Measurements from ENCODE around the gene POLR2C.
"Not testable (repeated sequence)": the region's sequence is repeated elsewhere in the genome, so short reads cannot be mapped to it uniquely, and the experiment has no call there.

The POLR2C gene

DNA sequence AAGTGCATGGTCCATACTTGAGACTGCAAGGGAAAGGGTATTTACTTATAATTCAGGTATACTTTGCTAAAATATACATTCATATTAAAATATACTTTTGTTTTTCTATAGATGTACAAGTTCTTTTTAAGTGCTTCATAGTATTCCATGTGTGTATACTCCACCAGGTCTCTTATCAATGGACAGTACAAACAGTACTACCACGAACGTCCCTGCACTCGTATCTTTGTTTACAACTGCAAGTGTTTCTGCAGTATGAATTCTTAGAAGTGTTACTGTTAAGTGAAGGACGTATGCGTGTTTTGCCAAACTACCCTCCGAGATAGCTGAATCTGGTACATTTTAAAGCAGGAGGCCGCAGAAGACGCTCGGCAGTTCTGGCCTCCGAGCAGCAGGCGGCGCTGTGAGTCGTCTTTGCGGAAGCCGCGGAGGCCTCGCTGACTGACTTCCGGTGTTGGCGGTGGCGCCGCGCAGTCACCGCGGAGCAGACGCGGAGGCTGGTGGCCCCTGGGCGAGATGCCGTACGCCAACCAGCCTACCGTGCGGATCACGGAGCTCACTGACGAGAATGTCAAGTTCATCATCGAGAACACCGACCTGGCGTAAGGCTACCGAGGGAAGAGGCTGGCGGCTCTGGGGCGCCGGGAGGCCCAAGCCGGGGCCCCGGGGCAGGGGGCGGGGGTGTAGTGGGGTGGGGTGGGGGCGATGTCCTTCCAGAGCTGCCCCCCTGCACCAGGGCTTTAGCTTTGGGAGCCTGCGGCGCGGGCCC, at the start of gene POLR2C:
Gene POLR2C, plus strand, starts transcription at position 471 of the 769 bp plus-strand sequence. Its CDS starts 46 bp downstream, at position 517.
- no peak for FAIRE-seq

DNA sequence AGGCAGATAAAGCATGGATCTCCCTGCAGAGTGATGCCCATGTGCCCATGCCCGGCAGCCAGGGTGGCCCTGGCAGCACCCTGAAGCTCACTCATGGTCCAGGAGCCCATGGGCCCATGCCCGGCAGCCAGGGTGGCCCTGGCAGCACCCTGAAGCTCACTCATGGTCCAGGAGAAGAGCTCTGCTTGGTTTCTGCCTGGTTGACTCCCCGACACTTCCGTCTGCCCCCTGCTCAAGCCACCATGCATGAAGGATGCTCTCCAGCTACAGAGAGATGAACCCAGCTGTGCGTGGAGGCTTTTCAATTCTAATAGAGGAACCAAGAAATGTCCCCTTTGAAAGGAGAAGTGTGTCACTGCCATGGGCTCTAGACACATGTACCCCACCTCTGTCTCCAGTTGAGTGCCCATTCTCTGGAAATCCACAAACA, 49.2 kb upstream of the POLR2C start:
- FAIRE-seq = no peak

DNA sequence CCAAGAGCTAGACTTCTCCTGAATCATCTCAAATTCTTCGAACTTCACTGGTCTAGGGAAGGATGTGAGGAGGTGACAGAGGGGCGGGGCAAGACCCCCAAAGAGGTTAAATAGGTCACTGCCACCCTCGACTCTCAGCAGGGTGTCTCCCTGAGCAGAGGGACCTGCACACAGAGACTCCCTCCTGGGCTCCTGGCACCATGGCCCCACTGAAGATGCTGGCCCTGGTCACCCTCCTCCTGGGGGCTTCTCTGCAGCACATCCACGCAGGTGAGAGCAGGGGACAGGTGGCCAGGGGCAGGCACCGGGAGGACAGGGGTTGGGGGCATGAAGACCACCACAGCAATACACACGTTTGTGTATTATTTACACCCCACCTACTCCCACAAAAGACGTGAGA, 48.7 kb upstream of the POLR2C start:
- FAIRE-seq = no peak

- no peak for FAIRE-seq
Measured at GRCh38 chr16:57416084-57416483, 46.4 kb upstream of the POLR2C start.

DNA sequence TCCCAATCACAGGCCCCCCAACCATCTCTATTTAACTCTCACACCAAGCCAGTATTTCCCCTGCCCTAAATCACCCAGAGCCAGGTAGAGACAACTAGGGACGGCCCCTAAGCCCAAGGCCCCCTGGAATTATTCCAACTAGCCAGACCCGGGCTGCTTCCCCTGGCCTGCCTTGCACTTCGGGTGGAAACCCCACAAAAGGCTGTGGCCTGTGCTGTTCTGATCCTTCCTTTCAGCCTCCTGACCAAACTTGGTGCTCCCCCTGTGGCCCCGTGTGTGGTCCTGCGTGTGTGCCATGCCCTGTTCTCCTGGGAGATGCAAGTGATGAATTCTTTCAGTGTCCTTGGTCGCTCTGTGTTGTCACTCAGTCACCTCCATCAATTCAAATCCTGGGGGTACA, 43.0 kb upstream of the POLR2C start:
- FAIRE-seq = no peak

GRCh38 chr16:57422026-57422944, 40.2 kb upstream of the POLR2C start:
- no peak for FAIRE-seq

DNA sequence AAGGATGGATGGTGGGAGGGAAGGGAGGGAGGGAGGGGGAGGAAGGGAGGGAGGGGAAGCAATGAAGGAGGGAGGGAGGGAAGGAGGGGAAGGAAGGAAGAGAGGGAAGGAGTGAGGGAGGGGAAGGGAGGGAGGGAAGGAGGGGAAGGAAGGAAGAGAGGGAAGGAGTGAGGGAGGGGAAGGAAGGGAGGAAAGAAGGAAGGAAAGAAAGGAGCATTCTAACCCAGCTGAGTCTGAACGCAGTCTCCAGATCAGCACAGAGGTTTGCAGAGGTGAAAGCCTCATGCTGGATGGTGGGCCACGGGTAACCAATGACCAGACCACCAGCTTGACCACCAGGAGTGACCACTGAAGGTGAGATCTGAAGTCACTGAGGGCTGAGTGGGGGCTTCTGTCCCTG, 39.3 kb upstream of the POLR2C start:
- FAIRE-seq = no peak

GRCh38 chr16:57424583-57424982, 37.9 kb upstream of the POLR2C start:
- no peak for FAIRE-seq

DNA sequence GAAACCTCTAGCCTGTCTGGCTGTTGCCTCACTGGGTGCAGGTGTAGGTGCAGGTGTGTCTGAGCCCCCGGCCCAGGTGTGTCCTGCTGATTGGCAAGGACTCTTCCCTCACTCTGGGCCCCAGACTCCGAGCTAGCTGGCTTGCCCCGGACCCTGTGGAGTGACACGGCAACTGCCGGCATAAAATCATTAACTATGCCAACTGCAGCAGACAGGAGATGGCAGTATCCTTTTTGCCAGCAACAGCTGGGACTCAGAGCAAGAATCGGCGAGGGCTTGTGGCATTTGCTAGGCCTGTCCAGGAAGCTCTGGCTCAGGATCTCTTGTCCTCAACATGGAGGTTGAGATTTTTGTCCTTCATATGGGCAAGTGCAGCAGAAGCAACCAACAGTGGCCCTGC, 36.1 kb upstream of the POLR2C start:
- no peak for FAIRE-seq

- no peak for FAIRE-seq
Measured at GRCh38 chr16:57427307-57427706, 35.2 kb upstream of the POLR2C start.

GRCh38 chr16:57427824-57428223, 34.7 kb upstream of the POLR2C start:
- no peak for FAIRE-seq

- no peak for FAIRE-seq
Measured at GRCh38 chr16:57430955-57431354, 31.5 kb upstream of the POLR2C start.

DNA sequence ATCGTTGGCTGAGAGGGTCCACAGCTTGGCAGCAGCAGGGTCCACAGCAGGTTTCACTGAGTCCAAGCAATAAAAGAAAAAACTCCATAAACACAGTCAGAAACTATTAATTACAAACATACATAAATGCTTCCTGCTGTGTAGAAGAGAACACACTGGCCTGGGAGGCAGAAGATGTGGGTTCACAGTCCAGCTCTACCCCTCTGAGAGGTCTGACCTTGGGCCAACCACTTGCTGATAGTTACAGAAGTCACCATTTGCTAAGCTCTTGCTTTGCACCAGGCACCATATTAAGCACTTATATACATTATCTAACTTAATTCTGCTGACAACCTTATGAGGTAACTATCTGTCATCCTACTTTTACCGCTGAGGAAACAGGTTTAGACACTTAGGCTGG, 30.0 kb upstream of the POLR2C start:
- no peak for FAIRE-seq

- FAIRE-seq = no peak
Measured at GRCh38 chr16:57432989-57433388, 29.5 kb upstream of the POLR2C start.

- FAIRE-seq = no peak
Measured at GRCh38 chr16:57434003-57434402, 28.5 kb upstream of the POLR2C start.

DNA sequence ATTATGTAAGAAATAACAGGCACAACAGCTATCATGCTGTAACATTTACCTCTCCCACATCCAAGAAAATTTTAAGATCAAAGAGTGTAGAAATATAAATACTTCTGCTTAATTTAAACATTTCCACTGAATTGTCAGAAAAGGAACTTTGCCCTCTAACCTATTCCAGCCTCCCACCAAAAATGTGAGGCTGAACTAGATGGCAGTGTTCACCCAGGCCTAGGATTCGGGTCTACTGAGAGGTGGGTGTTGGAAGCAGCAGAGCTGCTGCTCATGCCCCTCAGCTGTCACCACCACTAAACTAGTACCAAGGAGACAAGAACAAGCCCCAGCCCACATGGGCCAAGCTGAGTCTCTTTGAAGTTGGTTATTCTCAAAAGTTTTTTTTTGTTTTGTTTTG, 26.6 kb upstream of the POLR2C start:
- no peak for FAIRE-seq

GRCh38 chr16:57439947-57440346, 22.5 kb upstream of the POLR2C start:
- FAIRE-seq = not testable (repeated sequence)

GRCh38 chr16:57440551-57440950, 21.9 kb upstream of the POLR2C start:
- FAIRE-seq = not testable (repeated sequence)

DNA sequence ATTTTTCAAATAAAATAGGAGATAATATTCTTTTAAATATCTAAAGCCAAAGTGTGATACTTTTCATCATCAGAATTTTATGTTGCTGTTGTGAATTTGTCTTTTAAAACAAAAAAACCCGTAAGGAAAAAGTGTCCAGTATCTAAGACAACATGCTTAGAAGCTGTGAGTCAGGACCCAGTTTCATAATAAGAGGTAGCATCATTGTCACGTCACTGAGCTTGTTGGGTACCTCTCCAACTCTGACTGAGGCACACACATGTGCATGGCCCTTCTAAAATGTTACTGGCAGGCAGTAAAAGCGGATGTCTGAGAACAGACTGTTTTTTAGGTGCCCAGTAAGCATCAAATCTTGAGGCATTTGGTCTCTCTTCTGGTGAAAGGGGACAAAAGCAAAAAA, 17.8 kb upstream of the POLR2C start:
- no peak for FAIRE-seq

- FAIRE-seq = no peak
Measured at GRCh38 chr16:57445510-57445909, 17.0 kb upstream of the POLR2C start.

DNA sequence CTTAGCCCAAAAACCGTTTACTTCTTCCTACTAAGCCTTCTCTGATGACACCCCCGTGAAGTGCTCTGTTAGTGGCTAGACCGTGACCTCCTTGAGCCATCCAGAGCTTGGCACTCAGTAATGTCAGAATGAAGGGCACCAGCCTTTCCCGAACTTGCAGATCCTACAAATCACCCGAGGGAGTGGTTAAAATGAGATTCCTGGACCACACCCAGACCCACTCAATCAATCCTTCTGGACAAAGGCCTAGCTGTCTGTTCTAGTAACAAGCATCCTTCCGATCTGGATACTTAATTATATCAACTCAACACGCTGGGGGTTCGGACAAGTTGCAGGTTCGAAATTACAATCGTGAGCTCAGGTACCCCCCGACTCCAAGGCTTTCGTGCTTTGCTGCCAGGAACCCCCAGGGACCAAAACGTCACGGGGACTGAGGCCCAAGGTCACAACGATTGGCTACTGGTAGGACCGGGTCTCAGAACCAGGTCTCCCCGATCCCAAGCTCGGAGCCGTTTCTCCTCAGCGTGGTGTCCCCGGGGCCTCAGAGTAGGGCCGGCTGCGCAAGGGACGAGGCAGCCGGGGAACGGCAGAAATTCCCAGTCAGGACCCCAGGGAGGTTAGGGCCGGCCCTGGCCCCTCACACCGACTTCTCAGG, 15.8 kb upstream of the POLR2C start:
- FAIRE-seq = no peak

DNA sequence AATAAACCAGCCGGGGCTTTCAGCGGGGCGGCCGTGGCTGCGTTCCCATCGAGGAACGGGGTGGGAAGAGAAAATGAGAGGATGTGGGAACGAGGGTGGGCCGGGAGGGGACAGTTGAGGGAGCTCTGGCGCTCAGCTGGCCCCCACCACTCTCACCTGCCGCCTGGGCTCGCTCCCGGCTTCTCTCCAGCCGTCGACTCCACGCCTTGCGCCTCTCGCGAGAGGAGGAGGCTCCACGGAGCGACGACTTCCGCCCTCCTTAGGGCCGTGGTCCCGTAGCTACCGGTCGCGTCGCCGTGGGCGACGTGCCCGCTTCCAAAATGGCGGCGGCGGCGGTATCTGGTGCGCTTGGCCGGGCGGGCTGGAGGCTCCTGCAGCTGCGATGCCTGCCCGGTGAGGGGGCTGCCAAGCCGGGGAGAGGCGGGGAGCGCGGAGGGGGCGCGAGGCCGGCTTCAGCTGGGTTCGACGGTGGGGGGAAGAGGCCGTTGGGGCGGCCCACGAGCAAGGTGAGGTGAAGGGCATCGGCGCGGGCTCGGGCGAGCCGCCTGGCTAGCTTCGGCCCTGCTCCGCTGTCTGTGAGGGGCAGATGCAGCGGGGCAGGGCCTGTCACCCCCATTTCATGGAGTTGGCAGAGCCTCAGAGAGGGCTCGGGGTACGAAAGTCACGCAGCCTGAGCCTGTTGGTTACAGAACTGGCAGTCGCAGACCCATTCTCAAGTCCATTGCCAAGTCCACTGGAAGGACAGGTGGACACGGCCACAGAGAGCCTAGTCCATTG, 15.1 kb upstream of the POLR2C start, which contains the start of the genes CIAPIN1 and COQ9:
Gene CIAPIN1, minus strand, starts transcription at position 200 of the 777 bp plus-strand sequence. CDS start 6,457 bp downstream, outside the sequence.
Gene COQ9, plus strand, starts transcription at position 294 of the 777 bp plus-strand sequence. Its CDS starts 27 bp downstream, at position 321.
- FAIRE-seq = no peak
